ENCODE data around the gene IL1R2.

The IL1R2 gene

GRCh38 chr2:102024410-102024809 lies 32.6 kb downstream of the IL1R2 start:
- no peak for DNase-seq

- DNase-seq, result no peak
Measured at GRCh38 chr2:102025016-102025501, 33.3 kb downstream of the IL1R2 start.

GRCh38 chr2:102025583-102026267 lies 34.0 kb downstream of the IL1R2 start:
- no peak for DNase-seq

GRCh38 chr2:102027036-102027980 lies 35.5 kb downstream of the IL1R2 start:
- no peak for DNase-seq

GRCh38 chr2:102028470-102028869 lies 36.7 kb downstream of the IL1R2 start:
- DNase-seq, result no peak

- no peak for DNase-seq
Measured at GRCh38 chr2:102029405-102029804, 37.6 kb downstream of the IL1R2 start.

GRCh38 chr2:102029952-102030351 lies 38.2 kb downstream of the IL1R2 start:
- no peak for DNase-seq

- DNase-seq, result no peak
Measured at GRCh38 chr2:102030502-102030854, 38.7 kb downstream of the IL1R2 start.

GRCh38 chr2:102030855-102031527 lies 39.2 kb downstream of the IL1R2 start:
- no peak for DNase-seq

GRCh38 chr2:102032368-102033030 lies 40.7 kb downstream of the IL1R2 start:
- DNase-seq, result no peak

GRCh38 chr2:102033031-102033749 lies 41.4 kb downstream of the IL1R2 start:
- peak; percentile 17 for DNase-seq

- no peak for DNase-seq
Measured at GRCh38 chr2:102033750-102034682, 42.3 kb downstream of the IL1R2 start.

- DNase-seq, result no peak
Measured at GRCh38 chr2:102034683-102035548, 43.2 kb downstream of the IL1R2 start.

GRCh38 chr2:102037681-102038080 lies 45.9 kb downstream of the IL1R2 start:
- DNase-seq, result no peak

- no peak for DNase-seq
Measured at GRCh38 chr2:102040229-102040628, 48.5 kb downstream of the IL1R2 start.

- DNase-seq, result no peak
Measured at GRCh38 chr2:102041351-102041750, 49.6 kb downstream of the IL1R2 start.

- DNase-seq, result no peak
Measured at GRCh38 chr2:102042196-102043081, 50.7 kb downstream of the IL1R2 start.

GRCh38 chr2:102043560-102043959 lies 51.8 kb downstream of the IL1R2 start:
- no peak for DNase-seq

Data from NCI-H2029 treated with DMSO at 0.1 percent for 48 hours (cell line).